HG02642 (cell line): Measurements from ENCODE around the gene PGLYRP1.

ENCODE experiments used
- ATAC-seq: cut with Tn5 transposase; IDR thresholded peaks from one replicate; pipeline ENCODE4 v1.9.1; 2021; ENCODE audit warnings: mild to moderate bottlenecking; ENCODE audit not compliant: unreplicated experiment, poor library complexity

The PGLYRP1 gene

DNA sequence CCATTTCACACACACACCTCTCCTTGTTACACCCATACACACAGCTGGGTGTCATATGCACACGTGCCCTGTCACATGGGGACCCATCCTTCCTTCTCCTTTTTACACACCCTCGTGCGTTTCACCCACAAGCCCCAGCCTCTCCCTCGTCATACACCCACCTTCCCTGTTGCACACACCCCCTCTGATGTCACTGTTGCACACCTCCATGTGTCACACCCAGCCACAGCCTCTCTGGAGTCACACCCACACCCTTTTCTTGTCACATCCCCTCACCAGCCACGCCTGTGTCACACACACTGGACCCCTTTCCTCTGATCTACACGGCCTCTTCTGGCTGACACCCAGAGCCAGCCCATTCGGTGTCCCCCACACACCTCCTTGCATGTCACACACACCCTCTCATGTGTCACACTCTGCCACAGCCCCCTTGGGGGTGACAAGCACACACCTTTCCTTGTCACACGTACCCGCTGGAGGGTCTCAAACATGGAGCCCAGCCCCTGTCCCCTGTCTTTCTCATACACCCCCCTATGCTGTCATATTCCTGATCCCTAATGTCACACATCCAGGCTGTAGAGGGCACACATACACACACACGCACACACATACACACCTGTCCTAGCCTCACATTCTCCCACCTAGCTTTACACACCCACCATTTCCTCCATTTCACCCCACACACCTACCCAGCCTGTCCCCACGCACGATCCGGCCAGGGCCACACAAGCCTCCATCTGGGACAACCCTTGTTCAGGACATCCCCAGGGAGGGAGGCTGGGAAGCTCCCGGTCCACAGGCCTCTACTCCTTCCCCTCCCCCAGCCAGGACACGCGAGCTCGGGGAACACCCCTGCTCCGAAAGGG is 50.5 kb downstream of the PGLYRP1 start:
- no peak for ATAC-seq

DNA sequence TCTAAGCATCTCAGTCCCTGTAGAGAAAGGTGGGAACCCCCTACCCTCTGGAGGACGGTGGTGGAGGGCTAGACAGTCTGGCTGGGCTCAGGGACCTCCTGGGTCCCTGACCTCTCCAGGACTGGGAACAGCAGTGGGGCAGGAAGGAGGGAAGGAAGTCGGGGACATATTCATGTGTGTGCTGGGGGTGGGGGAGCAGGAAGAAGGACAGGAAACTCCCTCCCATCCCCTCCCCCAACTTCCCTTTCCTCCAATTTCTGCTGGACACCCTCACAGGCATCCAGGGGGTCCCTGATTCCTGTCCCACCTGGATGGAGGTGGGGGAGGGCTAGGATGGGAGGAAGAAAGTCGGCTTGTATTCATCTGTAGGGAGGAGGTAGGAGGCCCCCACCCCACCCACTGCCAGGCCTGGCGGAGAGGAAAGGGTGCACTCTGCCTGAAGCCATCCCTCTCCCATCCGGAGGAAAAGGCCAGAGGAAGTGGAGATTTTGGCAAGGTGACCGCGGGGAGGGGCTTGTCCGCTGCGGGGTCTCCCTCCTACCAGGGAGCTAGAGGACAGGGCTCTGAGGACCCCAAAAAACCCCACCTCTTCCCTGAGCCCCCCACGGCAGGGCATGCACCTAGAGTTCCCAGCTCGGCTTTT is 51.5 kb downstream of the PGLYRP1 start:
- ATAC-seq = no peak

DNA sequence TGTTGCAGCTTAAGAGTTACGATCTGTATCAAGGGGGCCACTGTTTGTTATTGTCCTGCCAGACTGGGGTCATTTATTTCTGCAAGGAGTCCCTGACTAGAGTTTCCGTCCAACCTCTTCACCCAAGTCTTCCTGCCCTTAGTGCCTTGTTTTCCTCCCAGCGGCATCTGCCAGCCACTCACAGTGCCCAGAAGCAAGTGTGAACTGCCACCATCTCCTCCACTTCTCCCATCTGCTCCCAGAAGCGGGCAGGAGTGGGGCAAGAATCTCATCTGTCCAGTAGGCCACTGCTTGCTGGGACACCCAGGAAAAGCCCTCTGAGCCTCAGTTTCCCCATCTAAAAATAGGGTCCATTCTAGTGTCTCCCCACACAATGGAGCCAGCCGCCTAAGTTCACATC is 53.2 kb downstream of the PGLYRP1 start:
- no peak for ATAC-seq
